ENCODE results near the gene RAB21.

RAB21 gene, protein sequence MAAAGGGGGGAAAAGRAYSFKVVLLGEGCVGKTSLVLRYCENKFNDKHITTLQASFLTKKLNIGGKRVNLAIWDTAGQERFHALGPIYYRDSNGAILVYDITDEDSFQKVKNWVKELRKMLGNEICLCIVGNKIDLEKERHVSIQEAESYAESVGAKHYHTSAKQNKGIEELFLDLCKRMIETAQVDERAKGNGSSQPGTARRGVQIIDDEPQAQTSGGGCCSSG

DNA sequence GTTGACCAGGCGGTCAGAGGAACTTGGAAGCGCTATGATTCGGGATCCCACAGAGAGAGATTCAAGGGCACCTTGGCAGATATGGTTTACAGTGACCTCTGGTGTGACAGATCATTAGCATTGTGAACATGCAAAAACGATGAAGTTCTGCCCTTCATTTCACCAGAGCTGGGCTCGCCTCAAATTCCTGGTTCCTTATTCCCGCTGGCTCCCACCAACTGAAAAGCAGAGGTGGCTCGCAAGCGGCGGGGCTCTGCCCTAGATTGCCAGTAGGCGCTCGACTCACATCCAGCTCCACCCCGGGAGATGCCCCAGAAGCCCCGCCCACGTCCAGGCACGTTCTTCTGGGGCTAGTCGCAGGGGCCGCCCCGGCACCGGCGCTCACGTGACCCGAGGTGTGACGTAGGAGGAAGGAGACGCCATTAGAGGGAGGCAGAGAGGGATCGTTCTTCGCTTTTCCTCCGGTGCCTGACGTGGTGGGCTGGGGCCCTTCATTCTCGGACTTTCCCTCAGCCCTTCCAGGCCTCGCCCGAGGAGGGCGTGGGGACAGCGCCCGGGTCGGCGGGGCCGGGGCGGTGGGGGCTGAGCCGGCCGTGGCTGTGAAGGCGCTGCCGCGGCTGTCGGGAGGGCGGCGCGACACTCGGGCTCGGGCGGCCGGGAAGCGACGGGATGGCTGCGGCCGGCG is at the start of gene RAB21:
TSS of gene RAB21 (plus strand) at position 403 of the 685 bp plus-strand sequence. CDS start at position 670, 267 bp downstream.
- DNase-seq (ENCODE audit: low spot score) = peak; percentile 97

DNA sequence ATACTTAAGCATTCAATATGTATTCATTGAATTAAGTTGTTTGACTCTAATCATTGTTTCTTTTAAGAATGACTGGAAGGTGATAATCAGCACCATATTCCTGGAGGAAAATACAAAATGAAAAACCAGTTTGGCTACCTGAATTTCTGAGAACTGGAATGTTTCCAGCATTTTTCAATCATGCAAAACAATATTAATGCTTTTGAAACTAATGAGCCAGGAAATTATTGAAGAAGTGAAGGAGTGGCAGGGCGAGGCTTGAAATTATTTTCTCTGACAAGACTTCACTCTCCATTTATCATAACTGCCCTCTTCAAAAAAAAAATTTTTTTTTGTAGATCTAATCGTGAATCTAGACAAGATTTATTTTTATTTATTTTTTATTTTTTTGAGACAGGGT is 49.7 kb upstream of the RAB21 start:
- no peak for DNase-seq (ENCODE audit: low spot score)

DNA sequence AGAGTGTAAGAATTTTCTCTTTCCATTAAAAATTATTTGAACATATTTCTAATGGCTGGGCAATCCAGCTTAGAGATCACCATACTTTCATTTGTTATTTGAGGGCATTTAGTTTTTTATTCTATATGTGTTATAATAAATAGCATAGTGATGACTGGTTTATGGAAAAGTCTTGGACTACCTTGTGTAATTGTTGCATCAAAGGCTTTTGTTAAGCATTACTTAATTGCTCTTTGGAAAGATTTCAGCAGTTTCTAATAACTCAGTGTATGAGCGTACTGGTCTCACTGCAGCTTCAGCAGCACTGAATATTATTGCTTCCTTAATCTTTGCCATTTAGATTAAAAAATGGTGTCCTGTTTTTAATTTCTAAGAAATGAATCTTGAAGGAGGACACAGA is 46.0 kb upstream of the RAB21 start:
- no peak for DNase-seq (ENCODE audit: low spot score)

DNA sequence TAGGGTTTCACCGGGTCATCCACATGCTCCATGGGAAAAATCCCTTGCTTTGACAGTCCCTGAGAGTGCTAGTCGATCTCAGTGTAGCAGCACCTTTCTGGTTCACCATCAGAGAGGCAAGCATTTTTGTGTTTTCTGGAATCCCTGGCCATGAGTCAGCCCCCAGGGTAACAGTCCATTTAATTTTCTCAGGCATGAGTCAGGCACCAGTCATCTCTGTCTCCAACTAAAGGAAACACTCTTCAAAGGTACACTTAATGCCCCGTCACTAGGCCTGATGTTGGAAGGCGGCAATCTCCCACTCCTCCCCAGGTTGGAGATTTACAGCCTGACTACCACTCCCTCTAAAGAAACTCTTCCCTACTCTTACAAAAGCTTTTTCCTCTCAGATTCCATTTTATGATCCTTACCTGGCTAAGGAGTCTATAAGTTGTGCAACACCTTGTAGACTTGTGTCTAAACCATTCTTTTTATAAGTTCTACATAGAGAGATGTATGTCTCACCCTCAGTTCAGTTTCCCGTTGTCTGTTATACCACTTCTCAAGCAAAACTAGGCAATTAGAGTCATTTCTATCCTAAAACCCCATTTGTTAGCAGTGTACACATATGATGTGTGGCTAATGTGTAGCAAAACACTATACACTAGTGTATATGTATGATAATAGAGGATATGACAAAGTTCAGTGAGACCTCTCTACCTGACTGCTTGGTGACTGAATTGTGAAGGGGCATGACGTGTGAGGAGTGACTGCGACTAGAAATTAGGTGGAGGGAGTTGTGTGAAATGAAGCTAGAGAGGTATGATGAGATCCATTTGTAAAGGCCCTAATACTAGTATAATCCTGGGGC is 44.2 kb upstream of the RAB21 start:
- DNase-seq (ENCODE audit: low spot score) = no peak

DNA sequence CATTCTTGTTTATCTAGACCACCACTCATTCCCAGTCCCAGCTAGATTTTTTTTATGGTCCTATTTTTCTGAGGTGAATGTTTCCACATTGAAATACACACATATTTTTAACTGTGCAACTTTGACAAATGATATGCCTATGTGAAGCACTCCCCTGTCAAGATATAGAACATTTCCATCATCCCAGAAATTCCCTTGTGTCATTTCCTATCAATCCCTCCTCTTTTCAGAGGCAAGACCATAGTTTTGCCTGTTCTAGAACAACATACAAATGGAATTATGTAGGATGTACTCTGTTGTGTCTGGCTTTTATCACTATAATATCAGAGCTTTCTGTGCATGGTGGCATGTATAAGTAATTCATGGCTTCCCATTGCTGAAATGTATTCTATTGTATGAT is 36.1 kb upstream of the RAB21 start:
- DNase-seq (ENCODE audit: low spot score) = no peak

DNA sequence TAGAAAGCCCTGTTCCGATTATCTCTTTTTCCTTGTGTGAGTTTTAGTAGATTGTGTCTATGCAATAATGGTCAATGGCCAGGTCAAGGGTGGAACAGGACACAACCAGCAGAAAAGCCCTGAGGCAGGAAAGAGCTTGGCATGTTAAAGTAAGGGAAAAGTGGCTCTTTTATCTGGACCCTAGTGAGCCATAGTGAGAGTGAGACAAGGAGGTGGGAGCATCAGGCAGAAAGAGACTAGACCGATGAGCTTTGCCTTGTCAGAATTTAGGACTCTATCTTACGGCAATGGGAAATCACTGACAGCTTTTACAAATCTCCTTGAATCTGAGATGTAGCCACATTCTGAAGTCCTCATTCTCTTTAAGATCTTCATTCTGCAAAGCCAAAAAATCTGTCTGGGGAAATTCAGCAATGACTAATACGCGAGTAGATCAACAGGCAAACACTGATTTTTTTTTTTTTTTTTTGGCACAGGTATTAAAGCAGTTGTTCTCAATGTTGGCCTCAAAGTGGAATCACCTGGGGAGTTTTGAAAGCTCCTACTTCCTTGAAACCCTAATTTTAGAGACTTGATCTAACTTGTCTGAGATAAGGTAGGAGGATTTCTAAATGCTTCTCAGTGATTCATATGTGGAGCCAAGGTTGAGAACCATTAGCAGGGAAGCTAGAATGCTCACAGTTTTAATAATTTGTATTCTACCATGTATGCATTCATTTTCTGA is 34.9 kb upstream of the RAB21 start:
- DNase-seq (ENCODE audit: low spot score) = no peak

DNA sequence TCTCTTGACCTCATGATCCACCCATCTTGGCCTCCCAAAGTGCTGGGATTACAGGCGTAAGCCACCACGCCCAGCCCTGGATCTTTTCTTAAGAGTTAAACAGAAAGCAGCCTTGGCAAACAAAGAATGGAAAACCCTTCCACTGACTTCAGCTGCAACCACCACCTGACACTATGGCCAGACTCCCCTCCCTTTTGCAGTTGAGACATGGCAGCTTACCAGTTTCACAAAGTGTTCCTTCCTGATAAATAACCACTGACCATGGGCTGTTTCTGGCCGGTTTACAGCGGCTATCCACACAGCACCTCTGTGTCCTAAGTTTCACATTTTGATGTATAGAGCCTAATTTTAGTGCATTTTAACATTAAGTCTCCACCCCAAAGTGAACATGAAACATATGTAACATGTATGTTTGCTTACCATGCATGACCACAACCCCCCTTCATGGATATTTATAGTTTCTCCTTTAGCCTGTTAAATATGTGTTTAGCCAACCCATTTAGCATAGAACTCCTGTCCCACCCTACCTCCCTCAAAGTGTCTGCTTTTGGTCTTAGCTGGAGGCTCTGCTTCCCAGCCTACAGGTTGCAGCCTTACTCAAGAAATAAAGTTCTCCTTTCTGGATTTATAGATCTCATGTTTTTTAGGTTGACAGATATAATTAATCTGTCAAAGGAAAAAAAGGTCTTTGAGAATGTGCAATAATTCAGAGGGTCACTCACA is 32.7 kb upstream of the RAB21 start:
- DNase-seq (ENCODE audit: low spot score) = no peak

DNA sequence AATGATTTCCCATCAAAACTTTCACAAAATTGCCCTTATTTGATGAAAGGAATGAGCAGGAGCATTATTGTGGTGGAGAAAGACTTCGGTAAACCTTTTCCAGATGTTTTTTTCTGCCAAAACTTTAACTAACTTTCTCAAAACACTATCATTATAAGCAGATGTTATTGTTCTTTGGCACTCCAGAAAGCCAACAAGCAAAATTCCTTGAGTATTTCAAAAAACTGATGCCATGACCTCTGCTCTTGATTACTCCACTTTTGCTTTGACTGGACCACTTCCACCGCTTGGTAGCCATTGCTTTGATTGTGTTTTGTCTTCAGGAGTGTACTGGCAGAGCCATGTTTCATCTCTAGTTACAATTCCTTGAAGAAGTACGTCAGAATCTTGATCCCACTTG is 29.7 kb upstream of the RAB21 start:
- no peak for DNase-seq (ENCODE audit: low spot score)

DNA sequence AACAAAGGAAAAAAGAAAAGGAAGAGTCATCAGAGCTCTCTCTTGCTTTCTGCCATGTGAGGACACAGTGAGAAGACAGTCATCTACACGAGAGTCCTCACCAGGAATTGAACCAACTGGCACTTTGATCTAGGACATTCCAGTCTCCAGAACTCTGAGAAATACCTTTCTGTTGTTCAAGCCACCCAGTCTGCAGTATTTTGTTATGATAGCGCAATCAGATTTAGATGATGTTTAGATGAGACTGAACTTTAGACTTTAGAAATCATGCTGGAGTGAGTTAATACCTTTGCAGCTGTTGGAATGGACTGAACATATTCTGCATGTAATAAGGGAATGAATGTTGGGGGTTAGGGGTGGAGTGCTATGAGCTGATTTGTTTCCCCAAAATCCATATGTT is 28.1 kb upstream of the RAB21 start:
- no peak for DNase-seq (ENCODE audit: low spot score)

DNA sequence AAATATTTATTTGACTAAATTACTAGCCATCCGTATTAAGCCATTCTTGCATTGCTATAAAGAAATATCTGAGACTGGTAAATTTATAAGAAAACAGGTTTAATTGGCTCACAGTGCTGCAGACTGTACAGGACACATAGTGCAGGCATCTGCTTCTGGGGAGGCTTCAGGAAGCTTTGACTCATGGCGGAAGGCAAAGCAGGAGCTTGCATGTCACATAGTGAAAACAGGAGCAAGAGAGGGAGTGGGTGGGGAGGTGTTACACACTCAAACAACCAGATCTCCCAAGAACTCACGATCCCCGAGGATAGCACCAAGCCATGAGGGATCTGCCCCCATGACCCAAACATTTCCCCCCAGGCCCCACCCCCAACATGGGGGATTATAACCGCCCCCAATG is 26.7 kb upstream of the RAB21 start:
- no peak for DNase-seq (ENCODE audit: low spot score)

DNA sequence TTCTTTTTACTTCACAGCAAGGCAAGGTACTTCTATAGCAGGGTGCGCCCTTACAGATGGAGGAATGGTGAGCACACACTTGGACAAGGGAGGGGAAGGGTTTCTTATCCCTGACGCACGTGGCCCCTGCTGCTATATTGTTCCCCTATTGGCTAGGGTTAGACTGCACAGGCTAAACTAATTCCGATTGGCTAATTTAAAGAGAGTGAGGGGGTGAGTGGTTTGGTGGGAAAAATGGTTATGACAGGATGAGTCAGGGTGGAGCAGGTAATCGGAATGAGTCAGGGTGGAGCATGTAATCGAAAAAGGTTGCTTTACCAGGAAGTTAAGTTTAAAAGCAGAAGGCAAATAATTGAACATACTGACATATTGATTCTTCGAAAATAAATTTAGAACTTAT is 23.7 kb upstream of the RAB21 start:
- DNase-seq (ENCODE audit: low spot score) = no peak

DNA sequence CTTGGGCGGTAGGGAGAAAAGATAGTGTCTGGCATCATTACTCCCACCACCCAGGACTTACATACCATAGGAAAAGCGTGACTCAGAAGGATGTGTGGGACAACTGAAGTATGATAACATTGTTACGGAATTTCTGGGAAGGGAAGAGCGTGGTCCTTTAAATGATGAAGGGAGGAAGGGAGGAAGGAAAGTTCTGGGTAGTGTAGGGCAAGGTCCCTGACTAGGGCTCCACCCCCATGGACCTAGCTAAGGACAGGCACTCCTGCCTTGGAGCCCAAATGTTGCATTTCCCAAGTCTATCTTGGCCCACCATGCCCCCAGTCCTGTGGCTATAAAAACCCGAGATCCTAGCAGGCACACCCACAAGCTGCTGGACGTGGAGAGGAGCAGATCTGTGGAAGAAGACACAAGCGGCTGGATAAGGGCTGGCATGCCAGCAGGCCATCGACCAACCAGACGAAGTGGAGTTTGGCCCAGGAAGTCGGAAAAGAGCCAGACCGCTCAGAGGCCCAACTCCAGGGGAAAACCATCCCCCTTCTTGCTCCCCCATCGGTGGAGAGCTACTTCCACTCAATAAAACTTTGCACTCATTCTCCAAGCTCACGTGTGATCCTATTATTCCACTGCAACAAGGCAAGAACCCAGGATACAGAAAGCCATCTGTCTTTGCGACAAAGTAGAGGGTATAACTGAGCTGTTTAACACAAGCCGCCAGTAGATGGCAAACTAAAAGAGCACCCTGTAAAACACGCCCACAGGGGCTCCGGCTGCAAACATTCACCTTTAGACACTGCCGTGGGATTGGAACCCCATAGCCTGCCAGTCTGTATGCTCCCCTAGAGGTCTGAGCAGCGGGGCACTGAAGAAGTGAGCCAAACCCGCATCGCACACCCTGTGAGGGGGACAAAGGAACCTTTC is 23.0 kb upstream of the RAB21 start:
- no peak for DNase-seq (ENCODE audit: low spot score)

DNA sequence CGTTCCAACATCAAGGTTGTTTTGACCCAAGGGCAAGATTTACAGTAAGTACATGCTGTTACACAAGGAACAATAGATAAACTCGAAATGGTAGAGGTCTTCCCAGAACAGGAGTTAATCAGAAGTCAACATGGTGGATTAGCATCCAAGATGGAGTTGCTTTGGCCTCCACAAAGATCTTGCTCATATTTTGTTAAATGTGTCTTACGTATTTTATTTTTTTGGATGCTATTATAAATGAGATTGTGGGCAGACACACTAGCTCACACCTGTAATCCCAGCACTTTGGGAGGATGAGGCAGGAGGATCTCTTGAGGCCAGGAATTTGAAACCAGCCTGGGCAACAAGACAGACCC is 22.3 kb upstream of the RAB21 start:
- DNase-seq (ENCODE audit: low spot score) = no peak

DNA sequence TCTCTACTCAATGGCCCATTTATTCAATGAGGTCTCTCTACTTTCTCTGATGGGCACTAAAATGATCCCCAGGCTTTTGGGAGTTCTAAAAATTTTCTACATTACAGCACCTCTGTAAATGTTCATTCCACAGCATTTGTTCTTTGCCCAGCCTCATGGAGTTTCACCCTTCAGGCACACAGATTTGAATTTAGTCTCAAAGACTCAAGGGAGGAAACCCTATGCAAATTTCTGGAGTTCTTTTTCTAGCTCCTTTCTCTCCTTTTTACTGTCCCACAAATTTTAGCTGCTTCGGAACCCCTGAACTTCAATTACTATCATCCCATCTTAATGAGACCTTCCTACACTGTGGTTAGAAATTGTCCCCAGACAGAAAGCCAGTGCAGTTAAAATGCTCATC is 17.5 kb upstream of the RAB21 start:
- DNase-seq (ENCODE audit: low spot score) = no peak

DNA sequence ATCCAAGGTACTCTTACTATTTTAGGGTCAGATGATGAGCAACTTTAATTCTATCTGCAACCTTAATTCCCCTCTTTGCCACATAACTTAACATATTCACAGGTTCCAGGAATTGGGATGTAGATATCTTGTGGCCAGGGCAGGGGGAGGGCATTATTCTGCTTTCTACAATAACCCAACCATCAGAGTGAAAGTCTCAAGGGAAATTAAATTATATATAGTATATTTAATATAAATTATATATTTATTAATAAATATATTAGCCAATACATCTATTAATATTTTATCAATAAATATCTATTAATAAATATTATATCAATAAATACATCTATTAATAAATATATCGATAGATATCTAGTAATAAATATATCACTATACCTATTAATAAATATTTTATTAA is 11.7 kb upstream of the RAB21 start:
- no peak for DNase-seq (ENCODE audit: low spot score)

DNA sequence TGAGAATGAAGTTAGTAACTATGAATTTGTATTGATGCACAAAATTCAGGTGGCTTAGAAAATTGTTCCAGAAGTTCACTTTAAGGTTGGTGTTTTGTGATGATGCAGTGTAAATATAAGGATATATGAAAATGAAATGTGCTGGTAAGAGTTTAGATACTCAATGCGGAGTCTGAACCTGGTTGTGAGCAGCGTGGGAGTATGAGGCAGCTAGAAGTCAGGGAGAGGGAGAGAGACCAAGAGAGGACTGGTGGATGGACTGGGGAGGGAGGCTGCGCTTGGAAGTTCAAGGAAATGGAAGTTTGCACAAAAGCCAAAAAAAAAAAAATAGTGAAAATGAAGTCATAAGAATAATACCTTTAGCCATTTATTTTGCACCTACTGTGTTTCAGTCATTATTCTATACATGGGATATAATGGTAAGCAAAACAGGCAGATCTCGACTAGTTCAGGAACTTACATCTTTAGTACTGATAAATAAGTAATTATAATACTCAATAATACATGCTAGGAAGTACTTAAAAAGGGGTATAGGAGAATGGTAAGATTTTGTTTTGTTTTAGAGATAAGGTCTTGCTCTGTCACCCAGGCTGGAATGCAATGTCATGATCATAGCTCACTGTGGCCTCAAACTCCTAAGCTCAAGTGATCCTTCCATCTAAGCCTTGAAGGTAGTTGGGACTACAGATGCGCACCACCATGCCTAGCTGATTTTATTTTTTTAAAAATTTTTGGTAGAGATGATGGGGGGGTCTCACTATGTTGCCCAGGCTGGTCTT is 10.0 kb upstream of the RAB21 start:
- DNase-seq (ENCODE audit: low spot score) = no peak

DNA sequence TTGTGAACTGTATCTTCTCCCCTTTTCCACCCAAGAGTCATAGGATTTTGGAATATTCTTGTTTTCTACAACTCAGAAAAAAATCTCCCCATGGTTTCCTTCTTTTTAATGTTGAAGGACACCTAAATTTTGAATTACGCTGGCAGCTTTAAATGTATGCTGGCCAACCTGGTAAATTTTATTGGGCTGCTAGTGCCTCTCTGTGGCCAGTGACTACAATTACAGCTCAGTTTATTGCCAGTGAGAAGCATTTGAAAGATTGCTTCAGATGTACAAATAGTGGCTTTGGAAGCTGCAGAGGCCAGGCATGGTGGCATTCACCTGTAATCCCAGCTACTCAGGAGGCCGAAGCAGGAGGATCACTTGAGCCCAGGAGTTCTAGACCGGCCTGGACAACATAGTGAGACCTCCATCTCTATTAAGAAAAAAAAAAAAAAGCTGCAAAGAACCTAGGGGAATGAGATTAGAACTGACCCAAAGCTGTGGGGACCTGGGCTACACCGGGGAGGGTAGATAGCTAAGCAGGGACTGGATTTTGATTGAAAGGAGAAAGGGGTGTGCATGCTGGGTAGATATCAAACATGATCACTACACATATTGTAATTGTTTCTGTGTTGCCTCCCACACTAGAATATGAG is 7.6 kb upstream of the RAB21 start:
- DNase-seq (ENCODE audit: low spot score) = peak; percentile 58

DNA sequence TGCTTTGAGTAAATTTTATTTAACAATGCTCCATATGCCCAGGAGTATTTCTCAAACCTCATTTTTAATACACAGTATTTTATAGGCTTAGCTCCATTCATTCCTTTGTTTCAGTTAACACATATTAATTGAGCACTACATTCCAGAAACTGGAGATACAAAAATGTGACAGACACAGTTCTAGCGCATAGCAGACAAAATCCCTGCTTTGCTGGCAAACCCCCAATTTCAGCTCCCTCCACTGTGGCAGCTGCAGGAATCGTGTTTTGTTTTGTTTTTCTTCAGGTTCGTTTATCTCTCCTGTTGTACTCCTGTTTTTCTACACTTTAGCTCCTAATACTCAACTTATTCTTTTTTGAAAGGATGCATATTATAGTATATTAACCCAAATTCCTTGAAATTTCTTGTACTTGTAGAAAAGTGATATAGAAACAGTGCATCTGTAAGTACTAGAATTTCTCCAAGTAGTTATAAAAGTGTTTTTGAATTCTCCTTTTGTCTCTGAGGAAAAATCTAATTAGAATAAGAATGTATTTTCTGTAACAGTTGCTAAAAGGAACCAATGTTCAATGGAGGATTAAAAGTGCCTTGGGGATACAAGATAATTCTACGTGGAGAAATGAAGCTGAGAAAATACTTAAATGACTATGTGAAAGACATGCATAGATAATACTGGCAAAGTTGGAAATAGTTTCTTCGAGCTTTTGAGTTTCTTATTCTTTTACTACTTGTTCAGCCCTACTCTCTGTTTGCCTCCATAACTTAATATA is 6.4 kb upstream of the RAB21 start:
- DNase-seq (ENCODE audit: low spot score) = no peak

DNA sequence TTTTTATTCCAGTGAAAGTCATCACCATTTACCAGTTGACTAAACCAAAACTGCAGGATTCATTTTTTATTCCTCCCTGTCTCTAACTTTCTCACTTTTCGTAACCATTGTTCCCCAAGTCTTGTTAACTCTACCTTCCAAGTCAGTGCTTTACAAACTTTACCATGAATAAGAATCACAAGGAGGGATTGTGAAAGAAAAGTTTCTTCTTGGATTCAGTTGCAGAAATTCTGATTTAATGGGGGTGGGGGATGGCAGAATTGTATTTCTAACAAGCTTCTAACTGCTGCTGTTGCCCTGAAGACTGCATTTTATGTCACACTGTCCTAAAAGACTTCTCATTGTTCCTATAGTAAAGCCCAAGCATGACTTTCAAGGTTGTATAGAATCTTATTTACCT is 5.0 kb upstream of the RAB21 start:
- DNase-seq (ENCODE audit: low spot score) = no peak
